Right kidney (tissue), 1 donor: ENCODE measurements around the gene TAF1D.
"Not testable (repeated sequence)": the region's sequence is repeated elsewhere in the genome, so short reads cannot be mapped to it uniquely, and the experiment has no call there.

Experiments used
- DNase-seq: peaks from one replicate; pipeline ENCODE4 v3.0.0-alpha.2; 2016

TAF1D gene

DNA sequence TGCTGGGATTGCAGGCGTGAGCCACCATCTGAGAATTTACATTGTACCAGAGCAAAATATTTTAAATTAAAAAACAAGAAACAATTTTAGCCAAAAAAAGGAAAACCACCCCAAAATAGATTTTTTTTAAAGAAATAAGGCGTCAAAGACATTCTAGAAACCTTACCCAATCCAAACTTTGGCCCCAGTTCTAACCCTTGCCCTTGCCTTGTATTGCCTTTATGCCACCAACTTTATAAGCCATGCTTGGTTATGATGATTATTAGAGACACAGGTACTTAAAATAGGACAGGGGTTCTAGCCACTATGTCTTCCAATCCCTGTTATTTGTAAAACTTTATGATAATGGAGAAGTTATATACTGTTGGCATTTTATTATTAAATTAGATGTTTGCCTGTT, 11.9 kb upstream of the TAF1D start:
- DNase-seq: no peak

DNA sequence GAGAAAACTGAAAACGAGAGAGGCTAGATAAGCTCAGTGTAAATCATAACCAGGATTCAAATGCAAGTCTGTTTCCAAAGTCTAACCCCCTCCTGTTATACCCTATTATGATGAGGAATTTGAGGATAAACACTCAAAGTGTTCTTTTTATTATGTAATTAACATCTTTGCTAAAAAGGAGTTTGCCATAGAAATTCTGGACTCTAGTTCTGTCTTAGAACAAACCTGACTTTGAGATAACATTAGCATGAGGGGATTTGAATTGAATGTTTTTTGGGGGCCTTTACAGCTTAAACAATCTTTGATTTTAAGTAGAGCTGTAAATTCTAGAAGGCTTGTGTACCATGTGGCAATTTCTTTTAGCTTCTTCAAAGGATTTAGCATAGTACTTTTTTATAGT, 9.7 kb upstream of the TAF1D start:
- no peak for DNase-seq

- no peak for DNase-seq
These were observed 5.8 kb upstream of the TAF1D start for GRCh38 chr11:93747122-93747521.

DNA sequence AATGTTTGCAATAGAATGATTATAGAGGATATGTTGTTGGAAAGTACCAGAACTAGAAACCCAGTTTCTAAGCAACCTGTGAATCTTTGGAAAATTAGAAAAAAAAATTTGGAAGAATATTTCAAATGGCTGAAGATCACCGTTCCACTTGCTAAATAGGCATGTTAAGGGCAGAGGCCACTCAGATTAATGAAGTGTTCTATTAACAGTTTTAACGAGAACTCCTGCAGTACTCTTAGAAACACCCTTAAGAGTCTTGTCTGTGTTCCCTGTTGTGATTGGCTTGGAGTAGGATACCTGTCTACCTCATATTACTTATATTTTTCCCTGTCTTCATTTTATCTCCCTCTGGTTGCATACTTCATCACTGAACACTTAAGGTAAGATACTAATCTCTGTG, 4.8 kb upstream of the TAF1D start:
- DNase-seq: no peak

- not testable (repeated sequence) for DNase-seq
These were observed 3.9 kb upstream of the TAF1D start for GRCh38 chr11:93745005-93745755.

DNA sequence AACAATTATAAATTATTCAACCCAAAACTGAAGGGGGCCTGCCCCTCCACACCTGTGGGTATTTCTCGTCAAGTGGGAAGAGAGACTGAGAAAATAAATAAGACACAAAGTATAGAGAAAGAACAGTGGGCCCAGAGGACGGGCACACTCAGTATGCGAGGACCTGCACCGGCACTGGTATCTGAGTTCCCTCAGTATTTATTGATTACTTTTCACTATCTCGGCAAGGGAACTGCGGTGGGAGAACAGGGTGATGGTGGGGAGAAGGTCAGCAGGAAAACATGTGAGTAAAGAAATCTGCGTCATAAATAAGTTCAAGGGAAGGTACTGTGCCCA, 3.3 kb upstream of the TAF1D start:
- DNase-seq: no peak

DNA sequence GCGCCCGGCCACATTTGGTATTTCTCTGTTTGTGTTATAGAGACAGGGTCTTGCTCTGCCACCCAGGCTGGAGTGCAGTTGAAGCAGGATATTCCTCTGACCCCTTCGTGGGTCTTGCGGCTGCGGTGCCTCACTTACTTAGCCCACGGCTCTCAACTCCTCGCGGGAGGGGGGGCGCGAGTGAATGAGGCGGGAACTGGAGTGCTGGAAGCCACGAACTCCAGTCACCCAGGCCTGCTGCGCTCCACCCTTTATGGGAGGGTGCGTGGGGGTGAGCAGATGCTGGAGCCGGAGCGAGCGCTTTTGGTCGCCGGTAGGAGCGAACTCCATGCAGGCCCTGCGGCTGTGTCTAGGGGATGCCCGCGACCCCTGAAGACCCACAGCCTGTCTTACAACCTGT, 2.0 kb upstream of the TAF1D start:
- DNase-seq: no peak

DNA sequence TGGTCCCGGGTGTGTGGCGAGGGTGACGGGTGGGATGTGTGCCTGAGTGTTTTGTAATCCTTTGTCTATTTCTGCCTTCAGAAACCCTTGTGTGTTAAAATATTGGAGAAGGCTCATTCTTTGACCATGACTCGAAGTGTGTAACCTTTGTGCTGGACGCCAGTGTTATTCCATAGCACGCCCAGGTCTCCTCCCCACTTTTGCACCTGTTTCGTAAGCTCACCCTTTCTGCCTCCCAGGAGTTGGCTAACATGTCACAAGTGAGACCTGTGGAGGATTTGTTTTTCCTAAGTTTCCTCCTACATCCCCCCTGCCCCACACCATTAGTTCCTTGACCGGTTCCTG, 559 bp upstream of the TAF1D start:
- DNase-seq: no peak

- no peak for DNase-seq
These were observed 583 bp downstream of the TAF1D start for GRCh38 chr11:93740730-93741093.

GRCh38 chr11:93740031-93740729, 1.1 kb downstream of the TAF1D start:
- peak; percentile 41 for DNase-seq

GRCh38 chr11:93738647-93739081, 2.6 kb downstream of the TAF1D start:
- no peak for DNase-seq

DNA sequence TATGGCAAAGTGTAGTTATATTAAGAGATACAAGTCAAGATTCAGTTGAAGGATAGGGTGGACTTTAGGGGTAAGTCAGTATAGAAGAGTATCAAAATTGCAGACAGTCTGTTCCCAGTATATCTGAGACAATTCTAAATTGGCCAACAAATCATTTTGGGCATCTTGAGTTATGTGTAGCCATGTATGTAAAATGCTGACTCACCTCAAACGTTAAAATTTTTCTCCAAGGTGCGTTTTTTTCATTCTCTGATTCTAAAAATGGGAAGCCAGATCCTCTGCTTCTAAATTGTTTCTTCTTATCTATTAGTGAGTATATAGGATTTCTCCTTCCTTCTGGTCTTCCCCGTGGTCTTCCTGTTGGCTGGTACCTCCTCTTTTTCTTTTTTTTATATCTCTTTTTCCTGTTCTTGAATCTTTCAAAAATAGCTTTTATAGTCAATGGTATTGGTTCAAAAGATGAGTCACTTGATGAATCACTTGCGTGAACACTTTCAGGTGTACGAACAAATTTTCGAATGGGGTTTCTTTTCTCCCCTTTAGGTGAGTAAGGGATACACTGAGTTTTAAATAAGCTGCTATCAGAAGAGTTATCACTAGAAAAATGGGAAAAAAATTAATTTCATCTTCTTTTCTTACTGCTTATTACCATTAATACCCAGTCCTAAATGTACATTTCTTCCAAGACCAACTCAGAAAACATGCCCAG, 3.2 kb downstream of the TAF1D start:
- DNase-seq: no peak

DNA sequence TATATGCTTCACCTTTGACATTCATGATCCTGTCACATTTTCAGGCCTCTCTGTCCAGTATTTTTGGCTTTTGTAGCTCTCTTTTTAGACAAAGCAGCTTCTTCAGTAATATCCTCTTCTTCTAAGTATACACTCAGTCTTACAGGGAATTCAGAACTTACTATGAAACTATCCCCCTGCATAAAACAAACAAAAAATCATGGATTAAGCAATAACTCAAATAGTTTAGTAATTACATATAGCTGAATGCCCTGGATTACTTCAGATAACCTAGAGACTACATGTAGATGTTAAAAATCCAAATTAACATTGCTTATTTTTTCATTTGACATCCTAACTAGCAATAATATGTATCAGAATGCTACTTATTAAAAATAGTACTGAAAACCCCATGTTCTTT, 5.2 kb downstream of the TAF1D start:
- DNase-seq: no peak

- no peak for DNase-seq
These were observed 5.7 kb downstream of the TAF1D start for GRCh38 chr11:93735627-93736026.

DNA sequence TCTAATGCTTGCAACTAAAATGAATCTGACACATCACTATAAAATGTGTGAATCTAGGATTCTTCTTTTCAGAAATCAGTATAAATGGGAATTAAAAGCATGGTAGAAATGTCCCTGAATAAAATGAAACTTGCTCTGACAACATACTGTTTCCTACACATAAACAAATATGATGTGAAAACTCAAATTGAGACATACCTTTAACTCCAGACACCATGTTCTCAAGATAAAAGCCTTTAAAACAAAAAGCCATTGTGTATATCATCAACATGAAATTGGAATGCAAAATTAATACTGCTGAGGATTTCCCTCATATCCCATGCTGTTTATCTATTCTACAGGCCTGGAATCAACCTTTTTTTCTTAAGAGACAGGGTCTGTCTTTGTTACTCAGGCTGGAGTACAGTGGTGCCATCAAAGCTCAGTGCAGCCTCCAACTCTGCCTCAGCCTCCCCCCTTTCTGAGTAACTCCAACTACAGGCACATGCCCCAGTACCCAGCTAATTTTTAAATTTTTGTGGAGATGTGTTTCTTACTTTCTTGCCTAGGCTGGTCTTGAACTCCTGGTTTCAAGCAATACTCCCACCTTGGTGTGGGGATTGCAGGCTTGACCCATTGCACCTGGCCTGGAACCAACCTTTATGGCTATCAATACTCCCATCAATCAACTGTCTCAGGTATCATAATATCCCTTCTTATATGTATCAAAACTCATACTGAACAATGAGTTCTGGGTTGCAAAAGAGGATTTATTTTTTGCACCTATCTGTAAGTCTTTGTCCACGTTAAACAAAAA, 6.7 kb downstream of the TAF1D start:
- DNase-seq: no peak

GRCh38 chr11:93733474-93733873, 7.8 kb downstream of the TAF1D start:
- no peak for DNase-seq

- no peak for DNase-seq
These were observed 8.9 kb downstream of the TAF1D start for GRCh38 chr11:93732237-93732892.

GRCh38 chr11:93730108-93731107, 10.9 kb downstream of the TAF1D start:
- no peak for DNase-seq

DNA sequence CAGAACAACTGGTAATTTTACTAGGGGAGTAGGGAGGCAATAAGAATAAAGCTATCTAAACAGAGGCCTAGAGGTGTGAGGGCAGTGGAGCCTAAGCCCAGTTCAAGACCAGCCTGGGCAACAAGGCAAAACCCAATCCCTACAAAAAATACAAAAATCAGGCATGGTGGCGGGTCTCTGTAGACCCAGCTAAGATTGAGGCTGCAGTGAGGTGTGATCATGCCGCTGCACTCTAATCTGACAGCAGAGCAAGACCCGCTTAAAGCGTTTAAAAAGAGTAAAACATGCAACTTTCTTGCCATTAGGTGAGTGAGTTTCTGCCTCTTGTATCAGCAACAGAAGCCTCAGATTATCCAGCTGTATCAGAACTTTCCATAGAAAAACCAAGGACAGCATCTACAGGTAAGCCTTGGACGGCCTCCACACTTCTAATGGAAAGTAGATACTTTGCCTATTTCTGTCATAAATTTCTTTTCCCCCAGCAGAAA, 12.1 kb downstream of the TAF1D start:
- DNase-seq: no peak

GRCh38 chr11:93728792-93729128, 12.5 kb downstream of the TAF1D start:
- no peak for DNase-seq
